ENCODE data around the gene CCDC93.
"Not testable (repeated sequence)": the region's sequence is repeated elsewhere in the genome, so short reads cannot be mapped to it uniquely, and the experiment has no call there.

The CCDC93 gene

DNA sequence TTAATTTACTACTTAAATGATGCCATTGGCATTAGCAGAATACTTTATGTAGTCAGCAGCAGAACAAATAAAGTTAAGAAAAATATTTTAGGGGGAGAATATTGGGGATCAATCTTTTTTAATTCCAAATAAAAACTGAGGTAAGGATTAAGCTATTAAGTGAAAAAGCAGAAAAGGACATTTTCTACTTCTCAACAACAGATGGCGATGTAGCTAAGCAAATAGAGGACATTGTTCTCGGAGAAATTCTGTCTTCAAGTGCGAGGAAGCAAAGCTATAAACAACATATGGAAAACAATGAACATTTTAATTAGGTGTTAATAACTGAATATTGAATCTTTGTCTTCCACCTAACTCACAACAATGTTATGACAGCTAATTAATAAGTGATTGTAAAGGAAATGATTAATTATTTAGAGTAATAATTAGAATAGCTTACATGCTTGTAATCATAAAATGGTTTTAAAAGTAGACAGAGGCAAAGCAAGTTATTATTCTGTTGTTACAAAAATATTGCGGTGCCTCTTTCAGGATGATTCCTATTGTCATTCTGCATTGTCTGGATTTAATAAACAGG lies 32.9 kb upstream of the CCDC93 start:
- DNase-seq (ENCODE audit: low spot score): peak; percentile 12

DNA sequence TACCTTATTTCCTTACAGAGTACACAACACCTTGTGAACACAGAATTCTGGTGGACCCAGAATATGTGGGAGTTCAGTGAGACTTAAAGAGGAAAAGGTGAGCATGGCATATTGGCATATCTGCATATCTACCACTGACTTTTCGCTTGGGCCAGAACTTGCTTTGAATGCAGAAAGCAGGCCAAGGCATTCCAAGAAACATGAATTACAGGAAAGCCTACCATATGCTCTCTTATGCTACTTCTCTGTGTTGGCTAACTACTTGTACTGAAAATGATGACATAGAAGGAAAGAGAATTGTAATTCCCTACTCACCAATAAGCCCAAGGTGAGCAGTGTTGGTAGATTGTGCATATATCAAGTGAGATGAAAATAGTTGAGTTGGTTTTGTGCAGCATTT lies 31.4 kb upstream of the CCDC93 start:
- DNase-seq (ENCODE audit: low spot score): no peak

DNA sequence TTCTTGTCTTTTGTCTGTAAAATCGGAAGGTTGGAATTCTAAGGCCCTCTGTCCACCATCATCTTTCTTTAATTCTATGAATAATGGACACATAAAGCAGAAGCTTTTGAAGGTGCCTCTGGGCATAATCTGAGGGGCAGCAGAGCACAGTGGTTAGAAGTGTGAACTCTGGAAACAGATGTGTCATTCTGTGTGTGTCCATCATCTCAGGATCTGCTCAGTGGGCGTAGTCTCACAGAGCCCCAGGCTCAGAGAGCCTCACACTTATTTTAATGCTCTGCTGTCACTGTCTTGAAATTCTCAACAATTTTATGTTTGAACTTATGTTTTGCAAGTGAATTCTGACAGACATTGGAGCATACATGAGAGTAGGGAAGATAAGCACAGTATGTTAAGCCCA lies 31.0 kb upstream of the CCDC93 start:
- no peak for DNase-seq (ENCODE audit: low spot score)

DNA sequence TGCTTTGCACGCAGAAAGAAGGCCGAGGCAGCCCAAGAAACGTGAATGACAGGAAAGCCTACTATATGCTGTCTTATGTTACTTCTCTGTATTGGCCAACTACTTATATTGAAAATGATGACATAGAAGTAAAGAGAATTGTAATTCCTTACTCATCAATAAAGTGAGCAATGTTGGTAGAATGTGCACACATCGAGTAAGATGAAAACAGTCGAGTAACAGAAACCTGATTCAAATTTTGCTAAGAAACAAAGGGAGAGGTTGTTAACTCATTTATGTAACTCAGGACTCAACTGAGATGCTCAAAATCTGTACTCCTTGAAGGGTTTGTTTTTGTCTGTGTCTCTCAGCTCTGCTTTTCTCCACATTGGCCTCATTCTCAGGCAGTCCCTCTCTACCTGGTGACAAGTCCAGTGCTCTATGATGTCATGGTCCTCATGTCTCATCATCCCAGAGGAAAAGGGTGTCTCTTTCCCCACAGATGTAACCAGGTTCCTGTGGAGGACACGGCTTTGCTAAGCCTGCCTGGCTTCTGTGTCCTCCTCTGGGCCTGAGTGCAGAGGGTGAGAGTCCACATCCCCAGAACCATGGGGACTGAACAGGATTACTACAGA lies 30.3 kb upstream of the CCDC93 start:
- no peak for DNase-seq (ENCODE audit: low spot score)

DNA sequence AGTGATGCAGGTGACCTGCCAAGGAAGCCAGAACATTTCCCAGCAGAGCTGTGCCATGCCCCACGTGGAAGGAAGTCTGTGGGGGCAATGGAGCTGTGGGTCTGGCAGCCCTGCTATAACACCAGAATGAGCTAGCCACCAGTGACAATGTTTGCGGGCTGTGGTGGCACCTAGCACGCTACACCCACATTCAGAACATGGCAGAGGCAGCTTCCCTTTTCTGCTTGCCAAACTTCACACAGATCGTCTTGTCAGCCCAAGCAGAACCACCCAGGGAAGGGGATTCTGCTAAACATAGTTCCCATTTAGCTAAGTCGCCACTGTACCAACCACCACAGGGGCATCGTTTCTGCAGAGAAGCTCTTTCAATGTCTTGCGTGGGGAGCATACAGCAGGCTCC lies 27.0 kb upstream of the CCDC93 start:
- DNase-seq (ENCODE audit: low spot score): no peak

DNA sequence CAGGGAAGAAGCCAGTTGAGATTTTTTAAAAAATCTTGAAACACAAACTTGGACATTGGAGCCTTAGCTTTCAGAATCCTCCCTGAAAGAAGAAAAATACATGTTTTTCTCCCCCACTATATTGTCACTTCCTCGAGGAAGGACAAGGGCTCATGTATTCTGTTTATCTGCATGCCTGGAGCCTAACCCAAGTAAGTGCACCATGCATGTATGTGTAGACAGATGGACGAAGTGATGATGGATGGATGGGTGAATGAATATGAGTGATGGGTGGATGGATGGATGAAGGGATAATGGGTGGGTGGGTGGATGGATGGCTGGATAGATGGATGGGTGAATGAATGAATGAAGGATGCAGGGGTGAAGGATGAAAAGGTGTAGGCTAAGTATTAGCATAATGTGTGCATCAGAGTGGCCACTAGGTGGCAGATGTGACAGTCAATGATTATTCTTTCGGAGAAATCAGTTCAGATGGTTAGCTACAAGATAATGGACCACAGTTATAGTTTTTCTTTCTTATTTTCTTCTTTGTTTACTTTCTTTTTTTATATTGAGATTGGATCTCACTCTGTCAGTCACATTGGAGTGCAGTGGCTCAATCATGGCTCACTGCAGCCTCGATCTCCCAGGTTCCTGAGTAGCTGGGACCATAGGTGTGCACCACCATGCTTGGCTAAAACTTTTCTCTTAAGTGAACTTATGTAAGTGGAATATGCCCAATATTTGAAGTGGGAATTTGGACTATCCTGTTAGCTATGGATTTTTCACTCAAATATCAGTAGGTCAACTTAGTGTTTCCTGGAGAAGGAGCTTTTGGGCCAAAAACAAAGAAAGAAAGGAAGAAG lies 18.5 kb upstream of the CCDC93 start:
- peak; percentile 23 for DNase-seq (ENCODE audit: low spot score)

DNA sequence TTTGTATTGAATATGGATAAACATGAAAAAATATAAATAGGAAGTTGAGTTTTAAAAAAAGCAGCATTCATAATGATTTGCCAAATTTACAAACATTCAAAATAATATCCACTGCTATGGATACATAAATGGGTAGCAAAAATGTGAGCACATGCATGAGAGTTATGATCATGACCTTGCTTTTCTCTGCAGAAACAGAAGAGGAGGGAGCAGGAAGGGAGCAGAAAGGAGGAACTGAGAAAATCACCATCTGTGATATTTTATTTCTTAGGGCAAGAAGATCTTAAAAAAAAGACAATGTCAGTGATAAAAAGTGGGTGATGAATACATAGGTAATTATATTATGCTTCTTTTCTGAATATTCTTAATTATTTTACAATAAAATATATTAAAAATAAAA lies 17.7 kb upstream of the CCDC93 start:
- no peak for DNase-seq (ENCODE audit: low spot score)

DNA sequence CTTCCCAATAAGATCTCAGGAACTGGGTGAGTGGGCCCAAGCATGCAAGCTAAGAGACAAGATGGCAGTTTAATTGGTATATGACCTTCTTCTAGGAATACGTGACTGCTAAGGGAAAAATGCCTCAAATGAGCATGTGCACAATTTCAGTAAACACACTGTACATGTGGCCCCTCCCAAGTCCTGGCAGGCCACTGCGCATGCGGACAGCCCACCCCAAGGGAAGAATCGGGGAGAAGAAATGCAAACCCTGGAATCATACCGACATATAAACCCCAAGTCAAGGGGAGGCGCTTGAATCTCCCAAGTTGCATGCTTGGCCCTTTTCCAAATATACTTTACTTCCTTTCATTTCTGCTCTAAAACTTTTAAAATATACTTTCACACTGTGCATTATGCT lies 15.2 kb upstream of the CCDC93 start:
- no peak for DNase-seq (ENCODE audit: low spot score)

DNA sequence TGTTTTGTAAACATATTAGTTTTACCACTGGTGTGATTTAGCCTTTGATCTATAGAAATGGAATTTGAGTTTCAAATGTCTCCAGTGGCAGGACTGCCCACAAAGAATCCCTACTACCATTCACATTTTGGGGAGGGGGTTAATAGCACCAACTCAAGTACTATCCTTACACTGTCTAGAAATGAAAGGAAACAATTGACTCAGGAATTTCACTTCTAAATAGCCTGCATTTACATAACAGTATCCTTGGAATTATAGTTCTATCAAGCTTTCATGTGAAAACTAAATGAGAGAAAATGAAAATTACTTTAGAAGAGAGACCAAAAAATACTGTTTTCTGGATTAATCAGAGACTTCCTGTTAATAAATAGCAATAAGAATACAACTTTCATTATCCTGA lies 7.5 kb upstream of the CCDC93 start:
- DNase-seq (ENCODE audit: low spot score): no peak

DNA sequence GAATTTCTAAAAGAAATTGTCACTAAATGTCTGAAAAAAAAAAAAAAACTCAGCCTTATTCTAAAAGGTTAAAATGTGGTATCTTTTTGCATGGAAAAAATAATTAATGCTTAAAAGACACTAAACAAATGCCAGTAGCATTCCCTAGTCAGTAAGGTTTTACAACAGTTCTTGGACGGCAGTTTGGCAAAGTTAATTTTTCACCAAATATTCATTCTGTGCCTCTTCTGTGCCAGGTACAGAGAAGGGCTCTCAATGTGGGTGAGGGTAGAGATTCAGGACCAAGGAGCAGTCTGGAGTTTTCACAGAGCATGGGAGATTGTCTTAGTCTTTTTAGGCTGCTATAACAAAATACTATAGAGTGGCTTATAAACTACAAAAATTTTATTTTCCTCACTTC lies 6.0 kb upstream of the CCDC93 start:
- DNase-seq (ENCODE audit: low spot score): no peak

DNA sequence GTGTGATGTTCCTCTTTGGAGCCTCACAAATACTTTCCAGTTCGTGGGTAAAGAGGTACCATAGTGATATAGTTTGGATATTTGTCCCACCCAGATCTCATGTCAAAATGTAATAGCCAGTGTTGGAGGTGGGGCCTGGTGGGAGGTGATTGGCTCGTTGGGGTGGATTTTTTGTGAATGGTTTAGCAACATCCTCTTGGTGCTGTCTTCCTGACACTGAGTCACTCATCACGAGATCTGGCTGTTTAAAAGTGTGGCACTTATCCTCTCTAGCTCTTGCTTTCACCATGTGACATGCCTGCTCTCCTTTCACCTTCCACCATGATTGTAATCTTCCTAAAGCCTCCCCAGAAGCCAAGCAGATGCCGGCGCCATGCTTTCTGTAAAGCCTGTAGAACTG lies 3.0 kb upstream of the CCDC93 start:
- DNase-seq (ENCODE audit: low spot score): no peak

DNA sequence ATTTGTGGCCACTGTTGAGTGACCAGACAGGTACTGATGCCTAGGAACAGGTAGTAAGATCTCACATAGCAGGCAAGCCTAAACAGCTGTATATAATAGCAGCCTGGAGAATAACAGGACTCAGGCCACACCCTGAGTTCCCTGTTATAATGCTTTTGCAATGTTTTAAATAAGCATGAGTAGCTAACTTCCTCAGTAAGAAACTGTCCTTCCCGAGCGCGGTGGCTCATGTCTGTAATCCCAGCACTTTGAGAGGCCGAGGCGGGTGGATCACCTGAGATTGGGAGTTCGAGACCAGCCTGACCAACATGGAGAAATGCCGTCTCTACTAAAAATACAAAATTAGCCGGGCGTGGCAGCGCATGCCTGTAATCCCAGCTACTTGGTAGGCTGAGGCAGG lies 1.9 kb upstream of the CCDC93 start:
- not testable (repeated sequence) for DNase-seq (ENCODE audit: low spot score)

DNA sequence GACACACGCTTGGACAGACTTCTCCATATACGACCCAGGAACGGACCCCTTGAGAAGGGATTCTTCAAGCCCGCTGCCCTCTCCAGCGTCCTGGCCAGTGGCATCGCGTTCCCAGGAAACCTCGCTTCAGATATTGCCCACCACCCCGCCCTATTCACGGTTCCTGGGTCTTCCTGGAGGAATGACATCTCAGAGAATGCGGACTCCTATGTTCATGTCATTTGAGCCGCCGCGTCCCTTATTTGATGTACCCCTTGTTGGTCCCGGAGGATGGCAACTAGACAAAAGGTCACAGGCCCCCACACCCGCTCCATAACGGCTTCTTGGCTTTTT lies 588 bp upstream of the CCDC93 start:
- no peak for DNase-seq (ENCODE audit: low spot score)

DNA sequence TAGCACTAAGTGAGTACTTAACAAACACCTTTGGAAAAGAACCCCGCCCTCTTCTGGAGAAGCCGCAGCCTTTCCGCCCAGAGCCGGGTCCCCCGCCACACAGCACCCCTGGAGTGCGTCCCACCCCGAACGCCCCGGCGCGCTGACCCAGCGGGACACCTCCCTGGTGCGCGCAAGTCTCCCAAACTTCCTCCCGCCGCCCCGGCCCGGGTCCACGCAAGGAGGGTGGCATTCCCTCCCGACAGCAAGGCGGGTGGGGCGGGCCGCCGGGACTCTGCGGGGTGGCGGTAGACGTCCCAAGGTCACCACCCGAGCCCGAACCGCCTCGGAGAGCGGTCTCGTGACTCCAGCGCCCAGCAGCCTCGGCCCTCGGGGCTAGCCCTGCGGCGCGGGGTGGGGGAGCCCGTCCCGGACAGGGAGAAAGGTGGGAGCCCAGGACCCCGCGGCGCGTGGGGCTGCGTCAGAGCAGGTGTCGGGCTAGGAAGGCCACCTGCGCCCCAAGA lies 598 bp downstream of the CCDC93 start:
- peak; percentile 51 for DNase-seq (ENCODE audit: low spot score)

DNA sequence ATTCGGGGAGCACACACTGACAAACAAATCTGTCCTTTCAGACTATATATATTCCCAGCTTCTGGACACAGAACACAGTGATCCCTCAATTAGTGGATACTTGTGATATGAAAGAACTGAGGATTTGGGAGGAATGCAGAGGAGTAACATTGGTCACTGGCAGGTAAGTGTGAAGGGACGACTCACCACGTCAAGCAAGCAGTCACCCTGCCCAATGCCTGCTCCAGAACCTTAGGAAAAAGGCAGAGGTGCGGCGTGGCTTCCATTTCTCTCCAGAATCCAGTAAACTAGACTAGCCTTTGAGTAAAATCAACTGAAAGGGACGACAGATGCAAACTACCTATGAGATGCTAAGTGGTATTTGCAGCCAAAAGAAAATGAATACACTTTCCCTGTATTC lies 1.1 kb downstream of the CCDC93 start:
- no peak for DNase-seq (ENCODE audit: low spot score)

DNA sequence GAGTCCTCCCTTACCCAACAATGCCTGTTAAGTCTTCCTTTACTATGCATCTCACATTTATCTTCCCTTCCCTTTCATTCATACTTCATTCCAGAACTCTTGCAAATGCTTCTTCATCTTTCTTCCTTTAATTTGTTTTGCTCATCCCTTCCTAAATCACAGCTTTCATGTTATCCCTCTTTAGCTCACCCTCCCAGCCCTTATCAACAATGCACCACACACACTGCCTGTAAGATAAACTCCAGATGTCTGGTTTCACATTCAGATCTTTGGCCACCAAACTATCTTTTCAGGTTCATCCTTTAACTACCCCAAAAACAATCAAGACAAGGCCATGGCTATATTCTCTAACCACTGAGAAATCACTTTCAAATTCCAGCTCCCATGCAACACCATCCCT lies 3.4 kb downstream of the CCDC93 start:
- no peak for DNase-seq (ENCODE audit: low spot score)

DNA sequence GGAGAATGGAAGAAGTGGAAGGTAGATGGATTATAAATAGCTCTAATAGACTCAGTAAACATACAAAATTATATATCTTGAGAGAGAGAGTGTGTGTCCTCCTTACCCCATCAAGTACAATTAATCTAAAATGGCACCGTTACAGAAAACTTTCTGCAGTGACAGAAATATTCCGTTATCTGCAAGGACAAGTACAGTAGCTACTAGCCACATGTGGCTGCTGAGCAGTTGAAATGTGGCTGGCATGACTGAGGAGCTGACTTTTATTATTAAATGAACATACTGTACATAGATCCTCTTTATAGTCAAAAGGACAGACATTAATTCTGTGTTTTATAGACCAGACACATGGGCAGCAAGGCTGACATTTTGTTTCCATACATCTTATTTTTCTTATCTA lies 7.0 kb downstream of the CCDC93 start:
- no peak for DNase-seq (ENCODE audit: low spot score)

DNA sequence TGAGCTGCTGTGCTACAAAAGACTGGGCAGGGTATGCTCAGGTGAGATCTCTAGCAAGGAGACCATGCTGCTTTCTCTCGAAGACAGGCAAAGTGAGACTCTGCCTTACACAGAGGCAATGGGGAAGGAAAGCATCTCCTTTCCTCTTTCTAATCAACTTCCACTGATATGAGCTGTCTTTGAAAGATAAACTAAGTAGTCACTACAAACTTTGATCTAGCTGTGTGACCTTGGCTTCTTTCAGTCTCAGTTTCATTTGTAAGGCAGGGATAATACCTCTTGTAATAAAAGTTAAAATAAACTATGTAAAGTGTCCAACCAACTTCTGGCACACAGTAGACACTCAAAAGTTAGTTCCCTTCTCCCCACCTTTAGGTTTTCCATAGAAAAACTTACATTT lies 7.5 kb downstream of the CCDC93 start:
- DNase-seq (ENCODE audit: low spot score): no peak

DNA sequence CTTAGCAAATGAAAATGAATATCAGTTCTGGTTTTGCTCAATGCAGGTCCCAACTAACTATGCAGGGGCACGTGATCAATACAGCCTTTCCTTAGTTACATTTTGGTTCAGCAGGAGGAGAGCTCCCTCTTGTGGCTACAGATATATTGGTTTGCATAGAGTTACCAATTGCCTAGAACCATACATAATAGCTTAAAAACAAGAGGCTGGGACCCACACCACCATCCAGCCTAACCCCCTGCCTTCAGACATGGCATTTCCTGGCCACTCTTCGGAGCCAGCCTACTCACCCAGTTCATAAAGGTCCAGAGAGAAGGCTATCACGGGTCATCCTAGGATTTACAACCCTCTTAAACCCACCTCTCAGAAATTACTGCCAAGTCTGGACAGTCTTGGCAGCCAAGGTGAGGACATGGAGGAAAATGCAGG lies 10.5 kb downstream of the CCDC93 start:
- peak; percentile 49 for DNase-seq (ENCODE audit: low spot score)

DNA sequence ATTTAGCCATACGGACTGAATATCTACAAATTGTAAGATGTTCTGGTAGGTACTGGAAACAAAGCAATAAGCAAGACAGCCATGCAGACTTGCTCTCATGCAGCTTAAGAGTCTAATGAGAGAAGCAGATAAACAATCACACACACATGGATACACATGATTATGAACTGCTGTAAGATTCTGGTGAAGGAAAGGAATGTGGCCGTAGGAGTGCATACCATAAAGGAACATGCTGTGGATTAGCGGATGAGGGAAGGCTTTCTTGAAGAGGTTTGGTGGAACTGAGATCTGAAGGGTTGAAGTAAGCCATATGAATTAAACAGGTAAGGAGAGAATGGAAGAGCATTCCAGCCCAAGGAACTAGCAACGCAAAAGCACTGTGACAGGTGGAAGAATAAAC lies 13.8 kb downstream of the CCDC93 start:
- DNase-seq (ENCODE audit: low spot score): no peak

DNA sequence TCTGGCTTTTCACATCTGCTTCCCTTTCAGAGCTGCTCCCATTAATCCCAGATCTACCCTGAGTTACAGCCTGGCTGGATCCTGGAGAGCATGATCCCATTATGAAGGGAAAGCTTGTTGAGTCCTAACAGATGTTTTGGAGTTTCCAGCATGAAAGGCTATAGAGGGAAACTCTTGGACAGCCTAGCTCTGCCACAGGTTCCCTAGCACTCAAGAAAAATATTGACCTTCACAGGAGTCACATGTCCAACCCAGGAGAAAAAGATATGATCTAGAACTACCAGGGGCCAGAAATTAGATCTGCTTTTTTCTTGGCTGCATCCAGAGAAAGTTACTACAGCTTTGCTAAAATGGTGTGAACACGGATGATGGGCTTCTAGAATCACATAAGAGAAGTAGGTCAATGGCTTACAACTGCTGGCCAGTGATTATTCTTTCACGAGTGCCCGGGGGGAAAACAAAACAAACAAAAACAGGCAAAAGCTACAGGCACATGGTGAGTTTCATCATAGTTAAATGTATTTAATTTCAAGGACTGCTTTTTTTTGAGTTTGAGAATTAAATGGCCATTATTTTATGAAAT lies 15.9 kb downstream of the CCDC93 start:
- DNase-seq (ENCODE audit: low spot score): no peak

DNA sequence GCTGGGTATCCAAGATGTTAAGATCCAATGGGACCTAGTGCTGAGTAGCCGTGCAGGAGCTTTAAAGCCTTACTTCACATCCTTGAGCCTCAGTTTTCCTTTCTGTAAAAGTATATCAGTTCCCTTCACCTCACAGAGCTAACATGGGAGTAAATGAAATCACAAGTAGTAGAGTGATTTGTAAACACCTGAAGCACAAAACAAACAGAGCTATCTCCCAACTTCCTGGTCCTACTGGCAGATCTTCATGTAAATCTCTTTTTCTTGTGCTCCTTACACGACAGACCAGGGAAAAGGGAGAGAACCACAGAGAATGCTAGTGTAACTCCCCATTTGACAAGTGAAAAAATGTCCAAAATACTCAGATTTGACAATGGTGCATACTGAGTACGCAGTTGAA lies 17.3 kb downstream of the CCDC93 start:
- DNase-seq (ENCODE audit: low spot score): no peak

DNA sequence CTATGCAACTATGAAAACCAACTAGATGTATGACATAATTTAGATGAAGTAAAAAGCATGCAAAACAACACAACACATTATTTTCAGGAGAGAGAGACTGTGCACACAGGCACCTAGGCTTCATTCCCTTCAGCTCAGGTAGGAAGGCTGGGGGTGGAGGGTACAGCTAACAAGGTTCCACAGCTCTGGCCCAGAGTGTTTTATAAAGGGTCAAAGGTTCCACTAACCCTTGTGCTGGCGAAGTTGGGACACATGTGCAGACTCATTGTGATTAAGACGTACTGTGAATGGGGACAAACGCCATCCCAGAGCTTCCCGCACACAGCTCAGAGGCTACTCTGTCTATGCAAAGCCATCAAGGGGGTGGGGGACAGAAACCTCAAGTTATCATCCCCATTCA lies 19.1 kb downstream of the CCDC93 start:
- no peak for DNase-seq (ENCODE audit: low spot score)

All from hepatic stellate cell (primary cell).